Measurements from ENCODE around the gene WHRN. TPM values are rescaled to one million over a fixed set of nuclear protein-coding genes. Genes with fewer than 3 reads are reported as not detected.

WHRN gene
- total RNA-seq, 2 experiments from 2014 or later: 0.19 to 2.1 TPM

GRCh38 chr9:114431003-114431402 is 74.3 kb downstream of the WHRN start:
- BruUV-seq (replicated peaks): no TSS peak
- POLR2A ChIA-PET: interaction anchor here (1.0 kb wide), 1 partner anchor 12 kb away, joined by 3 read pairs; no protein-coding TSS in a partner anchor
- no peak overlapping the region for H3K27ac ChIP-seq (ENCODE audit: low read depth, low read length, poor library complexity, severe bottlenecking)
- H2AFZ ChIP-seq (ENCODE audit: low read length): no peak overlapping the region
- TF ChIP-seq EZH2phosphoT487 (IDR thresholded peaks at IDR 0.05; ENCODE audit: borderline replicate concordance, low read depth, low read length): no peak
- no peak for TF ChIP-seq CTCF (conservative IDR thresholded peaks at IDR 0.05; ENCODE audit: low read length)
- no peak overlapping the region for H3K4me3 ChIP-seq (ENCODE audit: low read depth, low read length, poor library complexity, severe bottlenecking)
- no peaks in the 10 kb centered on the region for H3K9me3 ChIP-seq (ENCODE audit: low read length)
- H3K36me3 ChIP-seq (ENCODE audit: insufficient read depth, low read length): no peaks in the 10 kb centered on the region
- DNase-seq (ENCODE audit: low spot score): no peak
- no peak overlapping the region for H3K4me2 ChIP-seq (ENCODE audit: low read length)
- no peaks in the 10 kb centered on the region for H3K79me2 ChIP-seq (ENCODE audit: insufficient read depth, low read depth, low read length)
- H3K9me2 ChIP-seq (ENCODE audit: insufficient read depth, low read length): no peaks in the 10 kb centered on the region
- CTCF ChIA-PET (ENCODE audit: unreplicated experiment): interaction anchor here (0.9 kb wide), 1 partner anchor 9 kb away, joined by 3 read pairs; no protein-coding TSS in a partner anchor
- intact Hi-C loops (cut with micrococcal nuclease; ENCODE audit: unreplicated experiment): no loop called here
- no peaks in the 10 kb centered on the region for H4K20me1 ChIP-seq (ENCODE audit: insufficient read depth, low read length)
- H3K4me1 ChIP-seq (ENCODE audit: insufficient read depth, low read length, poor library complexity, severe bottlenecking): peaks cover 9% of the 10 kb centered on the region

- Histone ChIP-seq H3K36me3 (ENCODE audit: insufficient read depth, low read length) (no peaks in the 10 kb centered on the region), H3K79me2 (ENCODE audit: insufficient read depth, low read depth, low read length) (no peaks in the 10 kb centered on the region), H3K4me3 (ENCODE audit: low read depth, low read length, poor library complexity, severe bottlenecking) (no peak overlapping the region), H3K9me3 (ENCODE audit: low read length) (no peaks in the 10 kb centered on the region), H3K4me1 (ENCODE audit: insufficient read depth, low read length, poor library complexity, severe bottlenecking) (peaks cover 9% of the 10 kb centered on the region), H3K4me2 (ENCODE audit: low read length) (no peak overlapping the region), H4K20me1 (ENCODE audit: insufficient read depth, low read length) (no peaks in the 10 kb centered on the region), H3K27ac (ENCODE audit: low read depth, low read length, poor library complexity, severe bottlenecking) (no peak overlapping the region), H3K9me2 (ENCODE audit: insufficient read depth, low read length) (no peaks in the 10 kb centered on the region), H2AFZ (ENCODE audit: low read length) (no peak overlapping the region)
- ChIA-PET CTCF (ENCODE audit: unreplicated experiment) (interaction anchor here (0.5 kb wide), 1 partner anchor 26 kb away, joined by 3 read pairs; no protein-coding TSS in a partner anchor), POLR2A (interaction anchor here (1.0 kb wide), 1 partner anchor 11 kb away, joined by 3 read pairs; no protein-coding TSS in a partner anchor)
- TF ChIP-seq CTCF (conservative IDR thresholded peaks at IDR 0.05; ENCODE audit: low read length): no peak
- no peak for TF ChIP-seq EZH2phosphoT487 (IDR thresholded peaks at IDR 0.05; ENCODE audit: borderline replicate concordance, low read depth, low read length)
- intact Hi-C loops (cut with micrococcal nuclease; ENCODE audit: unreplicated experiment): no loop called here
- no peak for DNase-seq (ENCODE audit: low spot score)
- BruUV-seq (replicated peaks): no TSS peak
Measured at GRCh38 chr9:114430457-114430856, 74.8 kb downstream of the WHRN start.

DNA sequence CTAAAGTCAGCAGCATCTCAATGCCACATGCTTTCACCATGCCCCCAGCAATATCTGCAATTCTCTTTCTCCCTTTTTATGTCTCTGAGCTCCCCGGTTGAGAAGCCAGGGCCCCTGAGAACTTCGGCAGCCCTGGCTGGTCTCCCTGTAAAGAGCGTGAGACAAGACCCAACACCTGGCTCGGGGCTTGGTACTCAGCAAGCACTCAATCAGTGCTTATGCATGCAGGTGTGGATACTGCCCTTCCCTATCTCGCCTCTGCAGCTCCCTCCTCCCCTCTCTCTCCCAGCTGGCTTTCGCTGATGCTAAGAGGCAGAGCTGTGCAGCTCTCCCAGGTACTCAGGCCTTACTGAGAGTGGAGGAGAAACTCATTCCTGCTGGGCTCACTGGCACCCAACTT is 75.8 kb downstream of the WHRN start:
- TF ChIP-seq CTCF (conservative IDR thresholded peaks at IDR 0.05; ENCODE audit: low read length): no peak
- TF ChIP-seq EZH2phosphoT487 (IDR thresholded peaks at IDR 0.05; ENCODE audit: borderline replicate concordance, low read depth, low read length): no peak
- Histone ChIP-seq H2AFZ (ENCODE audit: low read length) (no peak overlapping the region), H3K4me1 (ENCODE audit: insufficient read depth, low read length, poor library complexity, severe bottlenecking) (peaks cover 9% of the 10 kb centered on the region), H3K79me2 (ENCODE audit: insufficient read depth, low read depth, low read length) (no peaks in the 10 kb centered on the region), H3K4me2 (ENCODE audit: low read length) (no peak overlapping the region), H3K36me3 (ENCODE audit: insufficient read depth, low read length) (no peaks in the 10 kb centered on the region), H3K27ac (ENCODE audit: low read depth, low read length, poor library complexity, severe bottlenecking) (no peak overlapping the region), H3K9me2 (ENCODE audit: insufficient read depth, low read length) (no peaks in the 10 kb centered on the region), H4K20me1 (ENCODE audit: insufficient read depth, low read length) (no peaks in the 10 kb centered on the region), H3K4me3 (ENCODE audit: low read depth, low read length, poor library complexity, severe bottlenecking) (no peak overlapping the region), H3K9me3 (ENCODE audit: low read length) (no peaks in the 10 kb centered on the region)
- intact Hi-C loops (cut with micrococcal nuclease; ENCODE audit: unreplicated experiment): no loop called here
- ChIA-PET POLR2A (interaction anchor here (0.7 to 0.8 kb wide), 2 partner anchors 9 to 27 kb away, joined by 3 read pairs; no protein-coding TSS in a partner anchor), CTCF (ENCODE audit: unreplicated experiment) (no interaction called here)
- DNase-seq (ENCODE audit: low spot score): no peak
- BruUV-seq (replicated peaks): no TSS peak

Measured in OCI-LY7 (cell line).